GM21528 (cell line): ENCODE measurements around the gene WARS2.

Experiments used
- ATAC-seq: cut with Tn5 transposase; IDR thresholded peaks from one replicate; pipeline ENCODE4 v1.9.1; 2021; ENCODE audit warnings: mild to moderate bottlenecking, moderate library complexity; ENCODE audit not compliant: unreplicated experiment, low FRiP score

The WARS2 gene

DNA sequence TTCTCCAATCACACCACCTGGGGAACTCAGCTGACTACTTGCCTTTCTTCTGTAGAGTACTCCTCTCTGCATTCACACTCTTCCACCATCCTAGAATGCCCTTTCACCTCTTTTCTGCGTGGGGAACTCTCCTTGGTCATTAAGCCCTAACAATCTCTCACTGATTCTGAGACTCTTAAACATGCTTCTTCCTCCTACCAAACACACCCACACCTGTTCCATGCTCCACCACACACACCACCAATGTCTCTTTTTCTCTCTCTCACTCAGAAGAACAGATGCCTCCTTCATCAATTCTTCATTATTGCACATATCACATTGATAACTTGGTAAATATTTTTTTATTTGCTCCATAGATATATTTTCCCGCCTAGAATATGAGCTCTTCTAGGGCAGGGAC, 53.6 kb downstream of the WARS2 start:
- ATAC-seq, result no peak

DNA sequence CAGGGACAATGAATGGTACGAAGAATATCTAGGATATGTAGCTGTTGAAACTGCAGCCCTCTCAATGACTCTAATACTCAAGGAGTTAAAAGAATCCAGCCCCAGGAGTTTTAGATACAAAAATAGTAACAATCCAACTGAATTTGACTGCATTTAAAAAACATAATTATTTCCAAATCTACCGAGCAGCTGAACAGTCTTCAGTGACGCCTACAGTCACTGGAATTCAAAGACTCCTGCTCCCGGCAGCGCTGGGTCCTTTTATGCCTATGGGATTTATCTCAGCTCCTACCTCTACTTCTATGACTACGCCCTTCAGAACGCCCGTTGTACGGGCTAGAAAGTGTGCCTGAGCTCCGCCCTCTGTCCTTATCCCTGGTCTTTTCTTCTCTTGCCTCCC, 55.7 kb downstream of the WARS2 start:
- no peak for ATAC-seq

DNA sequence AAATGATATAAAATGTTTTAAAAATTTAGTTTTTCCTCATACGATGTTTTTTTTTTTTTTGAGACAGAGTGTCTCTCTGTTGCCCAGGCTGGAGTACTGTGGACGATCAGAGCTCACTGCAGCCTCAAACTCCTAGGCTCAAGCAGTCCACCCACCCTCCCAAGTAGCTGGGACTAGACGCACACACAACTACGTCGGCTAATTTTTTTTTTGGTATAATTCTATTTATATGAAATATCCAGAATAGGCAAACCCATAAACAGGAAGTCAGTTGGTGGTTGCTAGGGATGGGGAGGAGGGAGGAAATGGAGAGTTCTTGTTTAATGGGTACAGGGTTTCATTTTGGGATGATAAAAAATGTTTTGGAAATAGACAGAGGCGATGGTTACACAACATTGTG, 56.5 kb downstream of the WARS2 start:
- no peak for ATAC-seq

GRCh38 chr1:119083479-119083878, 57.0 kb downstream of the WARS2 start:
- ATAC-seq, result no peak

GRCh38 chr1:119081700-119082099, 58.8 kb downstream of the WARS2 start:
- no peak for ATAC-seq

GRCh38 chr1:119081267-119081666, 59.2 kb downstream of the WARS2 start:
- no peak for ATAC-seq

- no peak for ATAC-seq
Measured at GRCh38 chr1:119080586-119080985, 59.9 kb downstream of the WARS2 start.

GRCh38 chr1:119079881-119080280, 60.6 kb downstream of the WARS2 start:
- no peak for ATAC-seq

GRCh38 chr1:119075614-119076013, 64.8 kb downstream of the WARS2 start:
- ATAC-seq, result no peak

DNA sequence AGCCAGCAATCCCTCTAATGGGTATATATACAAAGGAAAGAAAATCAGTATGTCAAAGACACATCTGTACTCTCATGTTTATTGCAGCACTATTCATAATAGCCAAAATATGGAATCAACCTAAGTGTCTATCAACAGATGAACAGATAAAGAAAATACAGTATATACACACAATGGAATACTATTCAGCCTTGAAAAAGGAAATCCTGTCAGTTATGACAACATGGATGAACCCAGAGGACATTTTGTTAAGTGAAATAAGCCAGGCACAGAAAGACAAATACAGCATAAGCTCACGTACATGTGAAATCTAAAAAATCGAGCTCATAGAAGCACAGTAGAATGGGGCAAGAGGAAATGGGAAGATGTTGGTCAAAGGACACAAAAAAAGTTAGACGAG, 69.1 kb downstream of the WARS2 start:
- ATAC-seq, result no peak

DNA sequence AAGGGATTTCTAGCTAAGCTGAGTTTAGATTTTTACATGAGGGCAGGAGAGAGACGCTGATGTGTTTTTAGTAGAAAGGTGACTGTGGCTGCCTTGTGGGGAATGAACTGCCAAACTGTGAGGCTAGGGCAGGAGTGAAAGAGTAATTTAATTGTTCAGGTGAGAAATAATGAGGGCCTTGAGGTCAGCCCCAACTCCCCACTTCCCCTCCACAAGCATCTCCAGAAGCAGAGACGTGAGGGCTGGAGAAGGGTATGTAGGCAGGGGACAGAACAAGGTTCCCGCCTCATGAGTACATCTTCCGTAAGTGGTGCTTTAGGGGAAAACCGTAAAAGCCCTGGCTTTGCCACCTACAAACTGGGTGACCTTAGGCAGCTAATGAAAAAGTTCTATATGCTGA, 70.8 kb downstream of the WARS2 start:
- ATAC-seq, result no peak

- ATAC-seq, result no peak
Measured at GRCh38 chr1:119068427-119068826, 72.0 kb downstream of the WARS2 start.

GRCh38 chr1:119061700-119062099, 78.8 kb downstream of the WARS2 start:
- no peak for ATAC-seq

DNA sequence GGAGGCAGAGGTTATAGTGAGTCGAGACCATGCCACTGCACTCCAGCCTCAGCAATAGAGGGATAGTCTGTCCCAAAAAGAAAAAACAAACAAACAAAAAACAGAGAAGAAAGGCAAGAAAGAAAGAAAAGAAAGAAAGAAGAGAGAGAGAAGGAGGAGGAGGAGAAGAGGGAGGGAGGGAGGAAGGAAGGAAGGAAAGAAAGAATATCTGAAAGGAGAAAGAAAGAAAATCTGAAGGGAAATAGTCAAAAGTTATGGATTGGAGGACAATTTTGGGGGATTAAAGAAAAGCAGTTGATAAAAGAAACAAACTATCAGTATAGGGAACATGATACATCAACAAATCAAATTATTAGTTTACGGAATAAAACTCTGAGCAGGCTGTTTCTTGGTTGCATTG, 84.9 kb downstream of the WARS2 start:
- ATAC-seq, result no peak

DNA sequence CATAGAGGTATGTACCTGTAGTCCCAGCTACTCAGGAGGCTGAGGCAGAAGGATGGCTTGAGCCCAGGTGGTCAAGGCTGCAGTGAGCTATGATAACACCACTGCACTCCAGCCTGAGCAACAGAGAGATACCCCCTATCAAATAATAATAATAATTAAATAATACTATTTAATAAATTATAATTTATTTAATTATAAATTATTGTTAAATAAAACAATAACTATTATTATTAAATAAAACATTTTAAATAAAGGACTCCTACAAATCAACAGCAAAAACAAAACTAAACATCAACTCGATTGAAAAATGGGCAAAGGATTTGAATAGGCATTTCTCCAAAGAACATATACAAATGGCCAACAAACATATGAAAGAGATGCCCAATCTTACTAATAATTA, 86.5 kb downstream of the WARS2 start:
- ATAC-seq, result no peak

GRCh38 chr1:119052267-119052666, 88.2 kb downstream of the WARS2 start:
- no peak for ATAC-seq

- no peak for ATAC-seq
Measured at GRCh38 chr1:119048624-119049404, 91.6 kb downstream of the WARS2 start.

DNA sequence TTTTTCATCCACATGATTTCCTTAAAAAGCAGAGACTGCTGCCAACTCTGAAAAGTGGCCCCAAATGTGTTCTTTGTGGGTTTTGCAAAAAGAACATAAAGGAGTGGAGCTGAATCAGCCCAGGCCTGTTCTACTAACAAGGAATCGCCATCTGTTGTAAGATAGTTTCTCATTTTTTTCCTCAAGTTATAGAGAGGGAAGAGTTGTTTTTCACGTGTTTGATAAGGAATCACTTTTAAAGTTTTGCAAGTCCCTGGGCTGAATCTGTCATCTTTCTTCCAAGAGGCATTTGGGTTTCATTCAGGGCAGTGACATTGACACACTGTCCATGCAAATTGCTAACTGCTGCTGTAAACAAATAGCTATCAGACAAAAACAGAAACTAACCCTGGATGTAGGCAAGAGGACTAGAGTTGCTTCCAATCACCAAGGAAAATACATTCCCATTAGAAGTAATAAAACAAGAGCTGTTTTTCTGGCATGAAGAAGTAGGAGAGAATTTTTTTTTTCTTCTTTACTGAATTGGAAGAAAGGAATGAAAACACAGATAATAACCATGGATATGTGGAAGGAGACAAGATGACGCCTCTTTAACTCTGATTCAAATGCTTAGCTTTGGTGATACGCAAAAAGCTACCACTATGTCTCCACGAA, 93.5 kb downstream of the WARS2 start:
- ATAC-seq, result no peak

- no peak for ATAC-seq
Measured at GRCh38 chr1:119046429-119046784, 94.0 kb downstream of the WARS2 start.

DNA sequence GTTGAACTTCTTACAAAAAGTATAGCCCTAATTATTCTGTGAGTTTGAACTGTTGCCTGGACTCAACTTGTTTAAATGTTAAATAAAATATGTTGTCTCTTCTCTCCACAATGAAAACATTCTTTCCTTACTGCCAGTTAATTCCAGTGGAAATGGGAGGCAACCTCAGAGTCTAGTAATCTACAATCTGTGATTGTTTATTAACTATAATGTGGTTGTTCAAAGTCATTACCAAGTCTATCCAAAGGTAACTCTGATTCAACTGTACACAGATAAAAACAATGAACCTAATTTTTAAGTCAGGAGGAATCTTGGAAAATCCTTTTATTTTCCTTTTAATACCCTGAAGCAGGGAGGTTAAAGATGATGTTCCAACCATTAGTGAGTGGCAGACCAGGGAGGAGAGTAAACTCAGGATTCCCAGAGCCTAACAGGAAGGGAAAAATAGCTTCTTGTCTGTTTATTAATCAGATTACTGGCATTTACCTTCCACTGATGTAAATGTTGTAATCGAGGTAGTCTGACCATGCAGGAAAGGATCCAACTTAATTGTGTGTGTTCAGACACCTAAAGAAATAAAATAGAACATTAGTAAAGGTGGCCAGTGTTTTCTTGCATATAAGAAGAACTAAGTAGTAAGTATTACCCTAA, 95.2 kb downstream of the WARS2 start:
- ATAC-seq, result no peak

- no peak for ATAC-seq
Measured at GRCh38 chr1:119040906-119041305, 99.5 kb downstream of the WARS2 start.

GRCh38 chr1:119040489-119040888, 100.0 kb downstream of the WARS2 start:
- ATAC-seq, result no peak
